ENCODE results near the gene PTH1R. TPM values are rescaled to one million over a fixed set of nuclear protein-coding genes. Genes with fewer than 3 reads are reported as not detected.

Gene PTH1R
- total and polyA plus RNA-seq, 2 experiments from 2014 or later, result 0.60 to 1.3 TPM

GRCh38 chr3:46935168-46935858 lies 57.8 kb downstream of the PTH1R start:
- 45 to 46% methylated on average over 6 to 7 of the region's 7 CpGs for WGBS, 2 experiments (ENCODE audit: low coverage in 1 of 2, low lambda C conversion rate in 2 of 2, missing lambda C conversion rate in 2 of 2)
- Histone ChIP-seq H4K20me1 (ENCODE audit: insufficient read depth) (0 out of 2 replicates have a peak, but pooled peaks cover 3% of the 10 kb centered on the region), H3K4me3 (0 out of 2 replicates have a peak overlapping the region, but pooled peaks have one; percentile 20), H3F3A (ENCODE audit: insufficient read depth) (peaks cover 33% of the 10 kb centered on the region), H2AFZ (no peak overlapping the region), H3K9me2 (ENCODE audit: insufficient read depth) (no peaks in the 10 kb centered on the region), H3K27me3 (replicated peaks; ENCODE audit: insufficient read depth) (no peaks in the 10 kb centered on the region), H3K4me1 (ENCODE audit: insufficient read depth) (peaks cover 57% of the 10 kb centered on the region), H3K9me3 (ENCODE audit: low read depth) (no peaks in the 10 kb centered on the region), H3K4me2 (ENCODE audit: unreplicated experiment) (peak overlapping the region; percentile 71), H3K36me3 (ENCODE audit: low read depth) (no peaks in the 10 kb centered on the region), H3K79me2 (ENCODE audit: insufficient read depth) (peaks cover 86% of the 10 kb centered on the region), H3K27ac (peak overlapping the region; percentile 98), H3K9ac (peak overlapping the region; percentile 75)
- DNase-seq, result peak; percentile 98
- TF ChIP-seq EZH2 (IDR thresholded peaks at IDR 0.05; ENCODE audit: insufficient read depth, poor library complexity, severe bottlenecking) (no peak), EZH2phosphoT487 (IDR thresholded peaks at IDR 0.05; ENCODE audit: insufficient read depth, low read depth) (no peak)
- in situ Hi-C loops (cut with MboI), result no loop called here

GRCh38 chr3:46935989-46936558 lies 58.6 kb downstream of the PTH1R start:
- H3K9me3 ChIP-seq (ENCODE audit: low read depth), result no peaks in the 10 kb centered on the region
- H3K4me1 ChIP-seq (ENCODE audit: insufficient read depth), result peaks cover 49% of the 10 kb centered on the region
- H3K36me3 ChIP-seq (ENCODE audit: low read depth), result no peaks in the 10 kb centered on the region
- no peak for TF ChIP-seq EZH2phosphoT487 (IDR thresholded peaks at IDR 0.05; ENCODE audit: insufficient read depth, low read depth)
- no peak for TF ChIP-seq EZH2 (IDR thresholded peaks at IDR 0.05; ENCODE audit: insufficient read depth, poor library complexity, severe bottlenecking)
- WGBS, 2 experiments (ENCODE audit: low coverage in 1 of 2, low lambda C conversion rate in 2 of 2, missing lambda C conversion rate in 2 of 2), result 83 to 85% methylated on average over 7 of the region's 7 CpGs
- DNase-seq, result no peak
- peak overlapping the region; percentile 98 for H3K27ac ChIP-seq
- in situ Hi-C loops (cut with MboI), result no loop called here
- H3K9ac ChIP-seq, result peak overlapping the region; percentile 38
- H3F3A ChIP-seq (ENCODE audit: insufficient read depth), result peaks cover 32% of the 10 kb centered on the region
- H3K4me2 ChIP-seq (ENCODE audit: unreplicated experiment), result peak overlapping the region; percentile 30
- no peak overlapping the region for H3K4me3 ChIP-seq
- H2AFZ ChIP-seq, result no peak overlapping the region
- H4K20me1 ChIP-seq (ENCODE audit: insufficient read depth), result 0 out of 2 replicates have a peak, but pooled peaks cover 3% of the 10 kb centered on the region
- H3K79me2 ChIP-seq (ENCODE audit: insufficient read depth), result peaks cover 86% of the 10 kb centered on the region
- H3K27me3 ChIP-seq (replicated peaks; ENCODE audit: insufficient read depth), result no peaks in the 10 kb centered on the region
- H3K9me2 ChIP-seq (ENCODE audit: insufficient read depth), result no peaks in the 10 kb centered on the region

- no peak overlapping the region for H2AFZ ChIP-seq
- 0 out of 2 replicates have a peak, but pooled peaks cover 3% of the 10 kb centered on the region for H4K20me1 ChIP-seq (ENCODE audit: insufficient read depth)
- peak overlapping the region; percentile 30 for H3K4me2 ChIP-seq (ENCODE audit: unreplicated experiment)
- no peaks in the 10 kb centered on the region for H3K9me3 ChIP-seq (ENCODE audit: low read depth)
- 50% methylated on average over 5 of the region's 5 CpGs for WGBS, 2 experiments (ENCODE audit: low coverage in 1 of 2, low lambda C conversion rate in 2 of 2, missing lambda C conversion rate in 2 of 2)
- H3K9ac ChIP-seq, result peak overlapping the region; percentile 38
- TF ChIP-seq EZH2 (IDR thresholded peaks at IDR 0.05; ENCODE audit: insufficient read depth, poor library complexity, severe bottlenecking) (no peak), EZH2phosphoT487 (IDR thresholded peaks at IDR 0.05; ENCODE audit: insufficient read depth, low read depth) (no peak)
- H3K4me3 ChIP-seq, result no peak overlapping the region
- no peaks in the 10 kb centered on the region for H3K27me3 ChIP-seq (replicated peaks; ENCODE audit: insufficient read depth)
- H3K79me2 ChIP-seq (ENCODE audit: insufficient read depth), result peaks cover 83% of the 10 kb centered on the region
- peaks cover 42% of the 10 kb centered on the region for H3K4me1 ChIP-seq (ENCODE audit: insufficient read depth)
- peak overlapping the region; percentile 98 for H3K27ac ChIP-seq
- H3F3A ChIP-seq (ENCODE audit: insufficient read depth), result peaks cover 30% of the 10 kb centered on the region
- DNase-seq, result peak; percentile 78
- no peaks in the 10 kb centered on the region for H3K36me3 ChIP-seq (ENCODE audit: low read depth)
- in situ Hi-C loops (cut with MboI), result no loop called here
- H3K9me2 ChIP-seq (ENCODE audit: insufficient read depth), result no peaks in the 10 kb centered on the region
Observed at GRCh38 chr3:46936733-46937250, 59.3 kb downstream of the PTH1R start.

- TF ChIP-seq EZH2 (IDR thresholded peaks at IDR 0.05; ENCODE audit: insufficient read depth, poor library complexity, severe bottlenecking) (no peak), EZH2phosphoT487 (IDR thresholded peaks at IDR 0.05; ENCODE audit: insufficient read depth, low read depth) (no peak)
- no peak overlapping the region for H3K9ac ChIP-seq
- in situ Hi-C loops (cut with MboI), result no loop called here
- no peak overlapping the region for H2AFZ ChIP-seq
- H3K9me2 ChIP-seq (ENCODE audit: insufficient read depth), result no peaks in the 10 kb centered on the region
- no peak for DNase-seq
- H3K9me3 ChIP-seq (ENCODE audit: low read depth), result no peaks in the 10 kb centered on the region
- peaks cover 30% of the 10 kb centered on the region for H3F3A ChIP-seq (ENCODE audit: insufficient read depth)
- 96 to 100% methylated on average over 2 of the region's 2 CpGs for WGBS, 2 experiments (ENCODE audit: low coverage in 1 of 2, low lambda C conversion rate in 2 of 2, missing lambda C conversion rate in 2 of 2)
- H3K4me1 ChIP-seq (ENCODE audit: insufficient read depth), result peaks cover 39% of the 10 kb centered on the region
- no peak overlapping the region for H3K27ac ChIP-seq
- no peak overlapping the region for H3K4me3 ChIP-seq
- H3K4me2 ChIP-seq (ENCODE audit: unreplicated experiment), result no peak overlapping the region
- 0 out of 2 replicates have a peak, but pooled peaks cover 3% of the 10 kb centered on the region for H4K20me1 ChIP-seq (ENCODE audit: insufficient read depth)
- peaks cover 83% of the 10 kb centered on the region for H3K79me2 ChIP-seq (ENCODE audit: insufficient read depth)
- no peaks in the 10 kb centered on the region for H3K27me3 ChIP-seq (replicated peaks; ENCODE audit: insufficient read depth)
- H3K36me3 ChIP-seq (ENCODE audit: low read depth), result no peaks in the 10 kb centered on the region
Observed at GRCh38 chr3:46938118-46938517, 60.6 kb downstream of the PTH1R start.
